ENCODE data around the gene GRM7. TPM values are rescaled to one million over a fixed set of nuclear protein-coding genes. Genes with fewer than 3 reads are reported as not detected.

The GRM7 gene
- total and polyA plus RNA-seq, 4 experiments from 2014 or later = not detected

GRCh38 chr3:7764115-7764514 is 903.2 kb downstream of the GRM7 start:
- Mint-ChIP-seq H3K27me3 (no peaks in the 10 kb centered on the region), H3K4me3 (no peak overlapping the region), H3K9me3 (peaks cover 3 to 8% (median 4%) of the 10 kb centered on the region in 8 donors), H3K4me1 (no peaks in the 10 kb centered on the region), H3K36me3 (no peaks in the 10 kb centered on the region), H3K27ac (no peak overlapping the region)
- DNase-seq = no peak
- no peaks in the 10 kb centered on the region for H3K4me1 ChIP-seq (ENCODE audit: insufficient read depth, low read length)
- POLR2A ChIA-PET (ENCODE audit: partially characterized antibody) = no interaction called here
- H3K36me3 ChIP-seq (ENCODE audit: insufficient read depth, low read length) = no peaks in the 10 kb centered on the region
- H3K9me3 ChIP-seq (ENCODE audit: control insufficient read depth in 1 of 2, low read length in 2 of 2) = no peaks in the 10 kb centered on the region
- H3K27ac ChIP-seq (ENCODE audit: low read depth, low read length) = no peak overlapping the region
- no peaks in the 10 kb centered on the region for H3K27me3 ChIP-seq (ENCODE audit: insufficient read depth, low read length)
- CTCF ChIA-PET (ENCODE audit: partially characterized antibody) = no interaction called here
- intact Hi-C loops (cut with micrococcal nuclease) = no loop called here
- no peak overlapping the region for H3K4me3 ChIP-seq (ENCODE audit: low read length in 2 of 2)

GRCh38 chr3:7766530-7766929 is 905.6 kb downstream of the GRM7 start:
- no peaks in the 10 kb centered on the region for H3K4me1 Mint-ChIP-seq
- CTCF ChIA-PET (ENCODE audit: partially characterized antibody) = no interaction called here
- H3K4me3 Mint-ChIP-seq = no peak overlapping the region
- H3K9me3 Mint-ChIP-seq = peaks cover 3 to 8% (median 4%) of the 10 kb centered on the region in 8 donors
- Histone ChIP-seq H3K27me3 (ENCODE audit: insufficient read depth, low read length) (no peaks in the 10 kb centered on the region), H3K9me3 (ENCODE audit: control insufficient read depth in 1 of 2, low read length in 2 of 2) (no peaks in the 10 kb centered on the region), H3K36me3 (ENCODE audit: insufficient read depth, low read length) (no peaks in the 10 kb centered on the region), H3K4me1 (ENCODE audit: insufficient read depth, low read length) (no peaks in the 10 kb centered on the region), H3K27ac (ENCODE audit: low read depth, low read length) (no peak overlapping the region), H3K4me3 (ENCODE audit: low read length in 2 of 2) (no peak overlapping the region)
- no peaks in the 10 kb centered on the region for H3K27me3 Mint-ChIP-seq
- POLR2A ChIA-PET (ENCODE audit: partially characterized antibody) = no interaction called here
- DNase-seq = no peak
- H3K27ac Mint-ChIP-seq = no peak overlapping the region
- intact Hi-C loops (cut with micrococcal nuclease) = no loop called here
- no peaks in the 10 kb centered on the region for H3K36me3 Mint-ChIP-seq

- Histone ChIP-seq H3K4me1 (ENCODE audit: insufficient read depth, low read length) (no peaks in the 10 kb centered on the region), H3K4me3 (ENCODE audit: low read length in 2 of 2) (no peak overlapping the region), H3K27ac (ENCODE audit: low read depth, low read length) (no peak overlapping the region), H3K27me3 (ENCODE audit: insufficient read depth, low read length) (no peaks in the 10 kb centered on the region), H3K36me3 (ENCODE audit: insufficient read depth, low read length) (no peaks in the 10 kb centered on the region), H3K9me3 (ENCODE audit: control insufficient read depth in 1 of 2, low read length in 2 of 2) (no peaks in the 10 kb centered on the region)
- no peak for DNase-seq
- H3K4me1 Mint-ChIP-seq = no peaks in the 10 kb centered on the region
- no peaks in the 10 kb centered on the region for H3K36me3 Mint-ChIP-seq
- H3K4me3 Mint-ChIP-seq = no peak overlapping the region
- H3K27me3 Mint-ChIP-seq = no peaks in the 10 kb centered on the region
- CTCF ChIA-PET (ENCODE audit: partially characterized antibody) = no interaction called here
- H3K9me3 Mint-ChIP-seq = peaks cover 0 to 5% (median 0%) of the 10 kb centered on the region in 8 donors
- no peak overlapping the region for H3K27ac Mint-ChIP-seq
- POLR2A ChIA-PET (ENCODE audit: partially characterized antibody) = no interaction called here
- intact Hi-C loops (cut with micrococcal nuclease) = no loop called here
These were observed 918.4 kb downstream of the GRM7 start for GRCh38 chr3:7779331-7779730.

GRCh38 chr3:7781395-7781794 is 920.5 kb downstream of the GRM7 start:
- H3K9me3 Mint-ChIP-seq = peaks cover 0 to 10% (median 0%) of the 10 kb centered on the region in 8 donors
- no peaks in the 10 kb centered on the region for H3K4me1 Mint-ChIP-seq
- no peak overlapping the region for H3K4me3 ChIP-seq (ENCODE audit: low read length in 2 of 2)
- no peaks in the 10 kb centered on the region for H3K27me3 Mint-ChIP-seq
- H3K27me3 ChIP-seq (ENCODE audit: insufficient read depth, low read length) = no peaks in the 10 kb centered on the region
- no peak overlapping the region for H3K27ac ChIP-seq (ENCODE audit: low read depth, low read length)
- H3K4me1 ChIP-seq (ENCODE audit: insufficient read depth, low read length) = no peaks in the 10 kb centered on the region
- POLR2A ChIA-PET (ENCODE audit: partially characterized antibody) = no interaction called here
- CTCF ChIA-PET (ENCODE audit: partially characterized antibody) = no interaction called here
- H3K36me3 Mint-ChIP-seq = no peaks in the 10 kb centered on the region
- no peak overlapping the region for H3K27ac Mint-ChIP-seq
- H3K9me3 ChIP-seq (ENCODE audit: control insufficient read depth in 1 of 2, low read length in 2 of 2) = no peaks in the 10 kb centered on the region
- no peak for DNase-seq
- intact Hi-C loops (cut with micrococcal nuclease) = no loop called here
- H3K36me3 ChIP-seq (ENCODE audit: insufficient read depth, low read length) = no peaks in the 10 kb centered on the region
- H3K4me3 Mint-ChIP-seq = no peak overlapping the region

- POLR2A ChIA-PET (ENCODE audit: partially characterized antibody) = no interaction called here
- Histone ChIP-seq H3K27ac (ENCODE audit: low read depth, low read length) (no peak overlapping the region), H3K27me3 (ENCODE audit: insufficient read depth, low read length) (no peaks in the 10 kb centered on the region), H3K4me1 (ENCODE audit: insufficient read depth, low read length) (no peaks in the 10 kb centered on the region), H3K9me3 (ENCODE audit: control insufficient read depth in 1 of 2, low read length in 2 of 2) (no peaks in the 10 kb centered on the region), H3K36me3 (ENCODE audit: insufficient read depth, low read length) (no peaks in the 10 kb centered on the region), H3K4me3 (ENCODE audit: low read length in 2 of 2) (no peak overlapping the region)
- intact Hi-C loops (cut with micrococcal nuclease) = no loop called here
- H3K36me3 Mint-ChIP-seq = no peaks in the 10 kb centered on the region
- peaks cover 0 to 14% (median 4%) of the 10 kb centered on the region in 8 donors for H3K9me3 Mint-ChIP-seq
- no peak overlapping the region for H3K4me3 Mint-ChIP-seq
- DNase-seq = no peak
- peaks cover 0 to 2% (median 0%) of the 10 kb centered on the region in 4 donors for H3K4me1 Mint-ChIP-seq
- no peak overlapping the region for H3K27ac Mint-ChIP-seq
- CTCF ChIA-PET (ENCODE audit: partially characterized antibody) = no interaction called here
- H3K27me3 Mint-ChIP-seq = no peaks in the 10 kb centered on the region
These were observed 927.2 kb downstream of the GRM7 start for GRCh38 chr3:7787871-7788828.

- H3K4me1 ChIP-seq (ENCODE audit: insufficient read depth, low read length) = no peaks in the 10 kb centered on the region
These were observed 928.0 kb downstream of the GRM7 start for GRCh38 chr3:7788881-7789280.

GRCh38 chr3:7789324-7789723 is 928.4 kb downstream of the GRM7 start:
- CTCF ChIA-PET (ENCODE audit: partially characterized antibody) = no interaction called here

More at GRCh38 chr3:7788881-7789280, 928.0 kb downstream of the GRM7 start:
- CTCF ChIA-PET (ENCODE audit: partially characterized antibody) = no interaction called here
- Histone ChIP-seq H3K9me3 (ENCODE audit: control insufficient read depth in 1 of 2, low read length in 2 of 2) (no peaks in the 10 kb centered on the region), H3K36me3 (ENCODE audit: insufficient read depth, low read length) (no peaks in the 10 kb centered on the region), H3K27ac (ENCODE audit: low read depth, low read length) (no peak overlapping the region), H3K4me3 (ENCODE audit: low read length in 2 of 2) (no peak overlapping the region), H3K27me3 (ENCODE audit: insufficient read depth, low read length) (no peaks in the 10 kb centered on the region)
- Mint-ChIP-seq H3K36me3 (no peaks in the 10 kb centered on the region), H3K4me3 (no peak overlapping the region), H3K4me1 (peaks cover 0 to 2% (median 0%) of the 10 kb centered on the region in 4 donors), H3K9me3 (peaks cover 0 to 12% (median 4%) of the 10 kb centered on the region in 8 donors), H3K27ac (no peak overlapping the region), H3K27me3 (no peaks in the 10 kb centered on the region)
- intact Hi-C loops (cut with micrococcal nuclease) = no loop called here
- no peak for DNase-seq
- POLR2A ChIA-PET (ENCODE audit: partially characterized antibody) = no interaction called here

More at GRCh38 chr3:7789324-7789723, 928.4 kb downstream of the GRM7 start:
- no peak for DNase-seq
- Histone ChIP-seq H3K27me3 (ENCODE audit: insufficient read depth, low read length) (no peaks in the 10 kb centered on the region), H3K4me1 (ENCODE audit: insufficient read depth, low read length) (no peaks in the 10 kb centered on the region), H3K27ac (ENCODE audit: low read depth, low read length) (no peak overlapping the region), H3K4me3 (ENCODE audit: low read length in 2 of 2) (no peak overlapping the region), H3K36me3 (ENCODE audit: insufficient read depth, low read length) (no peaks in the 10 kb centered on the region), H3K9me3 (ENCODE audit: control insufficient read depth in 1 of 2, low read length in 2 of 2) (no peaks in the 10 kb centered on the region)
- Mint-ChIP-seq H3K36me3 (no peaks in the 10 kb centered on the region), H3K9me3 (peaks cover 0 to 13% (median 4%) of the 10 kb centered on the region in 8 donors), H3K27me3 (no peaks in the 10 kb centered on the region), H3K27ac (no peak overlapping the region), H3K4me1 (peaks cover 0 to 2% (median 0%) of the 10 kb centered on the region in 4 donors), H3K4me3 (no peak overlapping the region)
- intact Hi-C loops (cut with micrococcal nuclease) = no loop called here
- POLR2A ChIA-PET (ENCODE audit: partially characterized antibody) = no interaction called here

Measured in CD4-positive, alpha-beta memory T cell (primary cell).